ENCODE results near the gene CPLANE1.

The CPLANE1 gene

DNA sequence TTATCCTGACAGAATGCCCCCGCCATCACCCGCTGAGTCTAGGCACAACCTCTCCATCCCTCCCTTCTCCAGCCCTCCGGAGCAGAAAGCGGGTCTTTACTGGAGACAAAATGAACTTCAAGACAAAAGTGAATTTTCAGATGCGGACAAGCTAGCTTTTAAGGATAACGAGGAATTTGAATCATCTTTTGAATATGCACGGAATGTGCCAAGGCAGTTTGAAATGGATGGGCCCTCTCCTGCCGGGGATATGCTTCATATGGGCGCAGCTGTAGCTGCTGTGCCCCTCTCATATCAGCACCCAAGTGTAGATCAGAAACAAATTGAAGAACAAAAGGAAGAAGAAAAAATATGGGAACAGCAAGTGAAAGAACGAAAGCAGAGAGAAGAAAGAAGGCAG is 37.5 kb downstream of the CPLANE1 start:
- Histone ChIP-seq H3K4me1 (ENCODE audit: control insufficient read depth in 2 of 2, insufficient read depth in 2 of 2, low read length in 2 of 2) (peaks cover 0 to 3% of the 10 kb centered on the region in 2 donors), H3K27ac (ENCODE audit: low read depth in 2 of 2, low read length in 2 of 2) (no peak overlapping the region), H3K9ac (ENCODE audit: low read depth in 1 of 2, low read length in 2 of 2) (no peak overlapping the region), H3K36me3 (ENCODE audit: control insufficient read depth in 2 of 2, insufficient read depth in 2 of 2, low read length in 2 of 2) (peaks cover 0 to 12% of the 10 kb centered on the region in 2 donors), H3K4me3 (ENCODE audit: low read length in 2 of 2) (no peak overlapping the region), H3K27me3 (ENCODE audit: control insufficient read depth in 2 of 2, insufficient read depth in 2 of 2, low read length in 2 of 2) (no peaks in the 10 kb centered on the region), H3K9me3 (ENCODE audit: control insufficient read depth in 2 of 2, low read length in 2 of 2) (no peaks in the 10 kb centered on the region)

DNA sequence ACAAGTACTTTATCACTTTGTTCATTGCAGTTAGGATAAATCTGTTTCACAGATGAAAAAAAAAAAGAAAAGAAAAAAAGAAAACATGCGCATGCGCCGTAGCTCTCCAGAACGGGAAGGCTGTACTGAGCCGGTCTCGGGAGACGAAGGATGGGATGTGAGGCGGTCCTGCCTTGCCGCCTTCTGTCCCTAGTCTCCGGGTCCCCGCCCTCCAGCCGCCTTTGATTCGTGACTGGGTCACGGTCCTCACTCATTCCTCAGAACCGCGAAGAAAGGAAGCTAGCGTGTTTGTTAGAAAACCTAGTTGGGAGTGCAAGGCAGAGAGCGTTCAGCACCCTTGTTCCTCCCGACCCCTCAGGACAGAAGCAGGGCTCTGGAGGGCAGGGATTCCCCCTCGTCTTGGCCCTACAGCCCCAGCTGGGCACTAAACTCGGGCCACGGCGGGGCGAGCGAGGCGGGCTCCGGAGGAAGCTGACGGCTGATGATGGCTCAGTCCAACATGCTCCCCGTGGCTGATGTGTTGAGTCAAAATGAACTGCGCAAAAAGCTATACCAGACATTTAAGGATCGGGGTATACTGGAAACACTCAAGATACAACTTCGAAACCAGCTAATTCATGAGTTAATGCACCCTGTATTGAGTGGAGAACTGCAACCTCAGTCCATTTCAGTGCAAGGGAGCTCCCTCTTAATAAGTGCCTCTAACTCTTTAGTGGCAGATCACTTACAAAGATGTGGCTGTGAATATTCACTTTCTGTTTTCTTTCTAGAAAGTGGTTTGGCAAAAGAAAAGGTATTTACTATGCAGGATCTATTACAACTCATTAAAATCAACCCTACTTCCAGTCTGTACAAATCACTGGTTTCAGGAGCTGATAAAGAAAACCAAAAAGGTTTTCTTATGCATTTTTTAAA is 40.0 kb downstream of the CPLANE1 start:
- no peaks in the 10 kb centered on the region for H3K27me3 ChIP-seq (ENCODE audit: control insufficient read depth in 2 of 2, insufficient read depth in 2 of 2, low read length in 2 of 2)
- peaks cover 0 to 12% of the 10 kb centered on the region in 2 donors for H3K36me3 ChIP-seq (ENCODE audit: control insufficient read depth in 2 of 2, insufficient read depth in 2 of 2, low read length in 2 of 2)
- H3K9me3 ChIP-seq (ENCODE audit: control insufficient read depth in 2 of 2, low read length in 2 of 2): no peaks in the 10 kb centered on the region
- no peak overlapping the region for H3K9ac ChIP-seq (ENCODE audit: low read depth in 1 of 2, low read length in 2 of 2)
- no peak overlapping the region for H3K27ac ChIP-seq (ENCODE audit: low read depth in 2 of 2, low read length in 2 of 2)
- H3K4me3 ChIP-seq (ENCODE audit: low read length in 2 of 2): no peak overlapping the region
- H3K4me1 ChIP-seq (ENCODE audit: control insufficient read depth in 2 of 2, insufficient read depth in 2 of 2, low read length in 2 of 2): no peaks in the 10 kb centered on the region

DNA sequence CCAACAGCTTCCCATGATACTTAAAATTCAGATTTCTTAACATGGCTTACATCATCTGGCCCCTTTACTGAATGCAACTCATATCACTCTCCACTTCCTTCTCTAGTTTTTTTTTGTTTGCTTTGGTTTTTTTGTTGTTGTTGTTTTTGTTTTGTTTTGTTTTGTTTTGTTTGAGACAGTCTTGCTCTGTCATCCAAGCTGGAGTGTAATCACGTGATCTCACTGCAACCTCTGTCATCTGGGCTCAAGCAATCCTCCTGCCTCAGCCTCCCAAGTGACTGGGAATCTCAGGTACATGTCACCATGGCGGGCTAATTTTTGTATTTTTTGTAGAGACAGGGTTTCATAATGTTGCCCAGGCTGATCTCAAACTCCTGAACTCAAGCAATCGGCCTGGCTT is 41.4 kb downstream of the CPLANE1 start:
- Histone ChIP-seq H3K4me3 (ENCODE audit: low read length in 2 of 2) (no peak overlapping the region), H3K27me3 (ENCODE audit: control insufficient read depth in 2 of 2, insufficient read depth in 2 of 2, low read length in 2 of 2) (no peaks in the 10 kb centered on the region), H3K9me3 (ENCODE audit: control insufficient read depth in 2 of 2, low read length in 2 of 2) (no peaks in the 10 kb centered on the region), H3K27ac (ENCODE audit: low read depth in 2 of 2, low read length in 2 of 2) (no peak overlapping the region), H3K36me3 (ENCODE audit: control insufficient read depth in 2 of 2, insufficient read depth in 2 of 2, low read length in 2 of 2) (peaks cover 0 to 16% of the 10 kb centered on the region in 2 donors), H3K4me1 (ENCODE audit: control insufficient read depth in 2 of 2, insufficient read depth in 2 of 2, low read length in 2 of 2) (no peaks in the 10 kb centered on the region), H3K9ac (ENCODE audit: low read depth in 1 of 2, low read length in 2 of 2) (no peak overlapping the region)

DNA sequence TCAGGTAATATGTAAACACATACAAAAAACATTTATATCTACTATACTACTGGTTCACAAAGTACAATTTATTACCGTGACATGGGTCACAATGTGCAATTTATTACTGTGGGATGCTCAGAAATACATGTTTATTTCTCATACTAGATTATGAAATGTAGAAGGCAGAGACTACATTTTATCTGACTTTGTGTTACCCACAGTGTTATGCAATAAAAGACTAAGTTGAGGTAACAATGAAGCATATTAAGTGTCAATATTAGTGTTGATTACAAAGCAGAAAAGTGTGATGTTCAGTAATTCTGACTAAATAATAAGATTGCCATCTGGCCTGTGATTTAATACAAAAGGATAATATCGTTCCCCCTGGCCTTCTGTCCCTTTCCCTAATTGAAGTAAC is 42.4 kb downstream of the CPLANE1 start:
- no peaks in the 10 kb centered on the region for H3K4me1 ChIP-seq (ENCODE audit: control insufficient read depth in 2 of 2, insufficient read depth in 2 of 2, low read length in 2 of 2)
- no peak overlapping the region for H3K9ac ChIP-seq (ENCODE audit: low read depth in 1 of 2, low read length in 2 of 2)
- H3K27me3 ChIP-seq (ENCODE audit: control insufficient read depth in 2 of 2, insufficient read depth in 2 of 2, low read length in 2 of 2): no peaks in the 10 kb centered on the region
- H3K4me3 ChIP-seq (ENCODE audit: low read length in 2 of 2): no peak overlapping the region
- no peak overlapping the region for H3K27ac ChIP-seq (ENCODE audit: low read depth in 2 of 2, low read length in 2 of 2)
- no peaks in the 10 kb centered on the region for H3K9me3 ChIP-seq (ENCODE audit: control insufficient read depth in 2 of 2, low read length in 2 of 2)
- peaks cover 0 to 14% of the 10 kb centered on the region in 2 donors for H3K36me3 ChIP-seq (ENCODE audit: control insufficient read depth in 2 of 2, insufficient read depth in 2 of 2, low read length in 2 of 2)

- Histone ChIP-seq H3K27ac (ENCODE audit: low read depth in 2 of 2, low read length in 2 of 2) (no peak overlapping the region), H3K9me3 (ENCODE audit: control insufficient read depth in 2 of 2, low read length in 2 of 2) (no peaks in the 10 kb centered on the region)
These were observed 50.3 kb downstream of the CPLANE1 start for GRCh38 chr5:37198842-37199241.

DNA sequence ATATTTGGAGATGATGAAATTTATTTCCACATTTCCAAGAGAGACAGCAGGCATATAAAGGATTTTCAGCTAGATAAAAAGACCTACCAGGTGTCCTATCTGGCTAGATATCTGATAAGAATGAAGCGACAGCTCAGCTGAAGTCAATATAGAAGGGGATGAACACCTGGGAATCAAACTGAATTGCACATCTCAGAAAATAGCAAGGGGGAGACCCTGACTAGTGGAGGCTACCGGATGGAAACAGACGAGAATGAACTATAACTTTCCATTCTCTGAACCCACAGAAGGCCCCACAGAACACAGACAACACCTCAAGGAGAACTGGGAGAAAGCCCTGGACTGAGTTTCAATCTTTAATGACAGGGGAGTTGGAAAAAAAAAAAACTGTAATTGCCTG is 51.1 kb downstream of the CPLANE1 start:
- Histone ChIP-seq H3K27ac (ENCODE audit: low read depth in 2 of 2, low read length in 2 of 2) (no peak overlapping the region), H3K36me3 (ENCODE audit: control insufficient read depth in 2 of 2, insufficient read depth in 2 of 2, low read length in 2 of 2) (peaks cover 3 to 6% of the 10 kb centered on the region in 2 donors), H3K9me3 (ENCODE audit: control insufficient read depth in 2 of 2, low read length in 2 of 2) (no peaks in the 10 kb centered on the region), H3K4me1 (ENCODE audit: control insufficient read depth in 2 of 2, insufficient read depth in 2 of 2, low read length in 2 of 2) (no peaks in the 10 kb centered on the region), H3K9ac (ENCODE audit: low read depth in 1 of 2, low read length in 2 of 2) (no peak overlapping the region), H3K27me3 (ENCODE audit: control insufficient read depth in 2 of 2, insufficient read depth in 2 of 2, low read length in 2 of 2) (no peaks in the 10 kb centered on the region), H3K4me3 (ENCODE audit: low read length in 2 of 2) (no peak overlapping the region)

More at GRCh38 chr5:37198842-37199241, 50.3 kb downstream of the CPLANE1 start:
- no peaks in the 10 kb centered on the region for H3K4me1 ChIP-seq (ENCODE audit: control insufficient read depth in 2 of 2, insufficient read depth in 2 of 2, low read length in 2 of 2)
- no peak overlapping the region for H3K9ac ChIP-seq (ENCODE audit: low read depth in 1 of 2, low read length in 2 of 2)
- H3K36me3 ChIP-seq (ENCODE audit: control insufficient read depth in 2 of 2, insufficient read depth in 2 of 2, low read length in 2 of 2): peaks cover 6 to 7% of the 10 kb centered on the region in 2 donors
- no peaks in the 10 kb centered on the region for H3K27me3 ChIP-seq (ENCODE audit: control insufficient read depth in 2 of 2, insufficient read depth in 2 of 2, low read length in 2 of 2)
- H3K4me3 ChIP-seq (ENCODE audit: low read length in 2 of 2): no peak overlapping the region

DNA sequence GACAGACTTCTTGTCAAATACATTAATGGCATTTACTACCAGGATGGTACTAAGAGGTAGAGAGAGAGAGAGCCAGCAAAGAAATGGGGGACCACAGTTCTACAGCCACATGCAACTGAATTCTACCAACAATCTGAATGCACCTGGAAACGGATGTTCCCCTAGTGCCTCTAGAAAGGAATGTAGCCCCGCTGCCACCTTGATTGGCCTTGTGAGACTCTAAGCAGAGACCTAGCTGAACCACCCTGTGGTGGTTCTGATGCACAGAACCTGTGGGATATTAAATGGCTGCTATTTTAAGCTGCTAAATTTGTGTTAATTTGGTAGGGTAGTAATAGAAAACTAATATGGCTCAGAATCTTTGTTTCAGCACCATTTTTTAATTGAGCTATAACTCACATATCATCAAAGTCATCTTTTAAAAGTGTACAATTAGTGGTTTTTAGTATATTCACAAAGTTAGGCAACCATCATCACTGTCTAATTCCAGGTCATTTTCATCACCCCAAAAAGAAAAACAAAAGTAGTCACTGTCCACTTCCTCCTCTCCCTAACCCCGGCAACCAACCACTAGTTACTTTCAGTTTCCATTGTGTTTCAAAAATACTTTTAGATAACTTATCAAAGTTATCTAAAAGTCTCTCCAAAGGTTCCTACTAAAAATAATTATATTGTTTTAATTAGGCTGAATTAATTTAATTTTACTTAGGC is 51.7 kb downstream of the CPLANE1 start:
- H3K27ac ChIP-seq (ENCODE audit: low read depth in 2 of 2, low read length in 2 of 2): no peak overlapping the region
- no peak overlapping the region for H3K4me3 ChIP-seq (ENCODE audit: low read length in 2 of 2)
- H3K4me1 ChIP-seq (ENCODE audit: control insufficient read depth in 2 of 2, insufficient read depth in 2 of 2, low read length in 2 of 2): no peaks in the 10 kb centered on the region
- no peaks in the 10 kb centered on the region for H3K9me3 ChIP-seq (ENCODE audit: control insufficient read depth in 2 of 2, low read length in 2 of 2)
- H3K36me3 ChIP-seq (ENCODE audit: control insufficient read depth in 2 of 2, insufficient read depth in 2 of 2, low read length in 2 of 2): peaks cover 5 to 6% of the 10 kb centered on the region in 2 donors
- H3K9ac ChIP-seq (ENCODE audit: low read depth in 1 of 2, low read length in 2 of 2): no peak overlapping the region
- no peaks in the 10 kb centered on the region for H3K27me3 ChIP-seq (ENCODE audit: control insufficient read depth in 2 of 2, insufficient read depth in 2 of 2, low read length in 2 of 2)

DNA sequence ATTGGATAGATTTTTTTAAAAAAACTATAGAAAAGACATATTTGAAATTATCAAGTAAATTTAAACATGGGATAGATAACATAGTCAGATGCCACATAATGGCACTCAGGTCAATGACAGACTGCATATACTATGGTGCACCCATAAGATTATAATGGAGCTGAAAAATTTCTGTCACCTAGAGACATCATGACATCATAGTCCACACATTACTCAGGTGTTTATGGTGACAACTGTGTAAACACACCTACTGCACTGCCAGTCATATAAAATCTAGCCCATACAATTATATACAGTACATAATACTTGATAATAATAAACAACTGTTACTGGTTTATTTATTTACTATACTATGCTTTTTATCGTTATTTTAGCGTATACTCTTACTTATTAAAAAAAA is 58.6 kb downstream of the CPLANE1 start:
- no peaks in the 10 kb centered on the region for H3K4me1 ChIP-seq (ENCODE audit: control insufficient read depth in 2 of 2, insufficient read depth in 2 of 2, low read length in 2 of 2)
- peaks cover 5 to 8% of the 10 kb centered on the region in 2 donors for H3K36me3 ChIP-seq (ENCODE audit: control insufficient read depth in 2 of 2, insufficient read depth in 2 of 2, low read length in 2 of 2)
- H3K9ac ChIP-seq (ENCODE audit: low read depth in 1 of 2, low read length in 2 of 2): no peak overlapping the region
- H3K27me3 ChIP-seq (ENCODE audit: control insufficient read depth in 2 of 2, insufficient read depth in 2 of 2, low read length in 2 of 2): no peaks in the 10 kb centered on the region
- no peaks in the 10 kb centered on the region for H3K9me3 ChIP-seq (ENCODE audit: control insufficient read depth in 2 of 2, low read length in 2 of 2)
- H3K27ac ChIP-seq (ENCODE audit: low read depth in 2 of 2, low read length in 2 of 2): no peak overlapping the region
- H3K4me3 ChIP-seq (ENCODE audit: low read length in 2 of 2): no peak overlapping the region

- no peaks in the 10 kb centered on the region for H3K9me3 ChIP-seq (ENCODE audit: control insufficient read depth in 2 of 2, low read length in 2 of 2)
- no peak overlapping the region for H3K9ac ChIP-seq (ENCODE audit: low read depth in 1 of 2, low read length in 2 of 2)
- no peak overlapping the region for H3K4me3 ChIP-seq (ENCODE audit: low read length in 2 of 2)
- H3K27me3 ChIP-seq (ENCODE audit: control insufficient read depth in 2 of 2, insufficient read depth in 2 of 2, low read length in 2 of 2): no peaks in the 10 kb centered on the region
- H3K36me3 ChIP-seq (ENCODE audit: control insufficient read depth in 2 of 2, insufficient read depth in 2 of 2, low read length in 2 of 2): peaks cover 4 to 7% of the 10 kb centered on the region in 2 donors
- no peaks in the 10 kb centered on the region for H3K4me1 ChIP-seq (ENCODE audit: control insufficient read depth in 2 of 2, insufficient read depth in 2 of 2, low read length in 2 of 2)
- H3K27ac ChIP-seq (ENCODE audit: low read depth in 2 of 2, low read length in 2 of 2): no peak overlapping the region
These were observed 59.8 kb downstream of the CPLANE1 start for GRCh38 chr5:37189355-37189754.

- no peaks in the 10 kb centered on the region for H3K4me1 ChIP-seq (ENCODE audit: control insufficient read depth in 2 of 2, insufficient read depth in 2 of 2, low read length in 2 of 2)
- H3K9me3 ChIP-seq (ENCODE audit: control insufficient read depth in 2 of 2, low read length in 2 of 2): no peaks in the 10 kb centered on the region
- no peak overlapping the region for H3K27ac ChIP-seq (ENCODE audit: low read depth in 2 of 2, low read length in 2 of 2)
- no peak overlapping the region for H3K4me3 ChIP-seq (ENCODE audit: low read length in 2 of 2)
- H3K36me3 ChIP-seq (ENCODE audit: control insufficient read depth in 2 of 2, insufficient read depth in 2 of 2, low read length in 2 of 2): peaks cover 4 to 10% of the 10 kb centered on the region in 2 donors
- H3K27me3 ChIP-seq (ENCODE audit: control insufficient read depth in 2 of 2, insufficient read depth in 2 of 2, low read length in 2 of 2): no peaks in the 10 kb centered on the region
- H3K9ac ChIP-seq (ENCODE audit: low read depth in 1 of 2, low read length in 2 of 2): no peak overlapping the region
These were observed 61.7 kb downstream of the CPLANE1 start for GRCh38 chr5:37187465-37187977.
